ENCODE results near the gene ABCG1. TPM values are rescaled to one million over a fixed set of nuclear protein-coding genes. Genes with fewer than 3 reads are reported as not detected.

ABCG1 gene
- total and polyA plus RNA-seq, 4 donors, result 1.6 to 9.7 (median 5.3) TPM

DNA sequence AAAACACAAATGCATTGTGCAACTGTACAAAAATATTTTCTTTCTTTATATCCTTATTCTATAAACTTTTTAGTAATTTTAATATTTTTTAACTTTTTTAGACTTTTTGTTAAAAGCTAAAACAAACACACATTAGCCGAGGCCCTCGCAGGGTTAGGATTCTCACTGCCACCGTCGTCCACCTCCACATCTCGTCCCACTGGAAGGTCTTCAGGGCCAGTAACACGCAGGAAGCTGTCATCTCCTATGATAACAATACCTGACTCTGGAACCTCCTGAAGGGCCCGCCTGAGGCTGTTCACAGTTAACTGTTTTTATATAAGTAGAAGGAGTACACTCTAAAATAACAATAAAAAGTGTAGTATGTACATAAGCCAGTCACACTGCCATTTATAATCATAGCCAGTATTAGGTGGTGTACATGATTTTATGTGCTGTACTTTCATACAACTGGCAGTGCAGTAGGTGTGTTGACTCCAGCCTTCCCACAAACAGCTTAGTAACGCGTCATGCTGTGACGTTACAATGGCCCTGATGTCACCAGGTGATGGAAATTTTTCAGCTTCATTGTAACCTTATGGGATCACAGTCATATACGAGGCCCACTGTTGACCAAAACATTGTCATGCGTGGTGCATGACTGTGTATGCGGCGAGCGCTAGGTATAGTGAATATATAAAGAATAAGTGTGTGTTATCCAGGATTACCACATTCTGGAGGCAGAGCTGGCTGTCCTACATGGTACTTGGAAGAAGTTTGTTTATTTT is 123.0 kb downstream of the ABCG1 start (continued):
- TF ChIP-seq, protein P1, sequence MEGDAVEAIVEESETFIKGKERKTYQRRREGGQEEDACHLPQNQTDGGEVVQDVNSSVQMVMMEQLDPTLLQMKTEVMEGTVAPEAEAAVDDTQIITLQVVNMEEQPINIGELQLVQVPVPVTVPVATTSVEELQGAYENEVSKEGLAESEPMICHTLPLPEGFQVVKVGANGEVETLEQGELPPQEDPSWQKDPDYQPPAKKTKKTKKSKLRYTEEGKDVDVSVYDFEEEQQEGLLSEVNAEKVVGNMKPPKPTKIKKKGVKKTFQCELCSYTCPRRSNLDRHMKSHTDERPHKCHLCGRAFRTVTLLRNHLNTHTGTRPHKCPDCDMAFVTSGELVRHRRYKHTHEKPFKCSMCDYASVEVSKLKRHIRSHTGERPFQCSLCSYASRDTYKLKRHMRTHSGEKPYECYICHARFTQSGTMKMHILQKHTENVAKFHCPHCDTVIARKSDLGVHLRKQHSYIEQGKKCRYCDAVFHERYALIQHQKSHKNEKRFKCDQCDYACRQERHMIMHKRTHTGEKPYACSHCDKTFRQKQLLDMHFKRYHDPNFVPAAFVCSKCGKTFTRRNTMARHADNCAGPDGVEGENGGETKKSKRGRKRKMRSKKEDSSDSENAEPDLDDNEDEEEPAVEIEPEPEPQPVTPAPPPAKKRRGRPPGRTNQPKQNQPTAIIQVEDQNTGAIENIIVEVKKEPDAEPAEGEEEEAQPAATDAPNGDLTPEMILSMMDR (IDR thresholded peaks at IDR 0.05; ENCODE audit: low read depth, low read length, missing input control), result no peak
- TF ChIP-seq FOXA2 (IDR thresholded peaks at IDR 0.05), result no peak

DNA sequence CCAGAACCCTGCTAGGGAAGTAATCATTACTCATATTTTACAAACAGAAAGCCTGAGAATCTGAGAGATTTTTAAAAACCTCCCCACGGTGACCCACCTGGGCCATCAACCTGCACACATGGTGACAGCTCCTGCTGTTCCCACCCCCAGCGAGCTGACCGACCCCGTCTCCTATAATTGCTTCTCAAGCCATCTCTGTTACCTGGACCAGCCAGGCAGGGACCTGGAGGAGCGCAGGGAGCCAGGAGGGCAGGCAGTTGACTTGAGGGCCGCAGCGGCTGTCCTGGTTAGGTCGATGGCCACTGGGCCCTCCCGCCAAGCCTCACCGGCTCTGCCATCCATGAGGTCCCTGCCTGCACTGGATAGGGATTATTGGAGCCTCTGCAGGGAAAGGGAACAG is 124.2 kb downstream of the ABCG1 start:
- Histone ChIP-seq H3K9ac (ENCODE audit: low read depth in 1 of 2, low read length in 2 of 2) (no peak overlapping the region), H3K36me3 (ENCODE audit: control insufficient read depth in 4 of 4, insufficient read depth in 3 of 4, low read depth in 1 of 4, low read length in 3 of 4) (no peaks in the 10 kb centered on the region), H3K4me3 (ENCODE audit: low read depth in 1 of 3, low read length in 3 of 3) (no peak overlapping the region), H3K27me3 (ENCODE audit: control insufficient read depth in 4 of 4, insufficient read depth in 4 of 4, low read length in 3 of 4) (peaks cover 0 to 4% (median 0%) of the 10 kb centered on the region in 4 donors), H3K27ac (ENCODE audit: low read depth in 1 of 2, low read length in 2 of 2) (no peak overlapping the region), H3K9me3 (ENCODE audit: control insufficient read depth in 4 of 4, low read length in 3 of 4) (no peaks in the 10 kb centered on the region), H3K4me1 (ENCODE audit: control insufficient read depth in 4 of 4, insufficient read depth in 4 of 4, low read length in 3 of 4) (peaks cover 0 to 2% (median 0%) of the 10 kb centered on the region in 4 donors)
- TF ChIP-seq HNF4G (IDR thresholded peaks at IDR 0.05) (no peak), SP1 (IDR thresholded peaks at IDR 0.05) (no peak), FOXA1 (IDR thresholded peaks at IDR 0.05) (no peak), RXRA (IDR thresholded peaks at IDR 0.05) (no peak), TAF1 (conservative IDR thresholded peaks at IDR 0.05) (no peak), HNF4A (conservative IDR thresholded peaks at IDR 0.05) (no peak), YY1 (IDR thresholded peaks at IDR 0.05) (no peak)
- TF ChIP-seq, protein P2, sequence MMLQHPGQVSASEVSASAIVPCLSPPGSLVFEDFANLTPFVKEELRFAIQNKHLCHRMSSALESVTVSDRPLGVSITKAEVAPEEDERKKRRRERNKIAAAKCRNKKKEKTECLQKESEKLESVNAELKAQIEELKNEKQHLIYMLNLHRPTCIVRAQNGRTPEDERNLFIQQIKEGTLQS (IDR thresholded peaks at IDR 0.05), result no peak
- TF ChIP-seq, protein P1 (IDR thresholded peaks at IDR 0.05; ENCODE audit: low read depth, low read length, missing input control), result no peak
- DNase-seq (ENCODE audit: low spot score), result no peak
- 85% methylated on average over 10 of the region's 10 CpGs for WGBS

DNA sequence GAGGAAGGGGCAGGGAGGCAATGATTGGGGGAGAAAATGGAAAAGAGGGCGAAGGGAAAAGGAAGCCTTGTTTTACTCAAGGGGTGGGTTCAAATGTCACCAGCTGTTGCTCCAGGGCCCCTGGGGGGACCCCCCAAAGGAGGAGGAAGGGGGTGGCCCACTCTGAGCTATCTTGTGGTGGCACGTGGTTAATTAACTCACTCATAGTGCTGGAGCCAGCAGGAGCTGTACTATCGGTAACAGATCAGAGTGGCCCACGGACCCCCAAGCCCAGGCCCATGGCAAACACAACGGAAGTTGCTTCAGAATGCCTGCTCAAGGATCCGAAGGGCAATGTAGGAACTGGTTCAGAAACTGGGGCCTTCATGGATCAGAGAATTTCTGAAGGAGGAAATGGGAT is 124.6 kb downstream of the ABCG1 start:
- H3K36me3 ChIP-seq (ENCODE audit: control insufficient read depth in 4 of 4, insufficient read depth in 3 of 4, low read depth in 1 of 4, low read length in 3 of 4), result no peaks in the 10 kb centered on the region
- no peak overlapping the region for H3K4me3 ChIP-seq (ENCODE audit: low read depth in 1 of 3, low read length in 3 of 3)
- no peak overlapping the region for H3K9ac ChIP-seq (ENCODE audit: low read depth in 1 of 2, low read length in 2 of 2)
- H3K9me3 ChIP-seq (ENCODE audit: control insufficient read depth in 4 of 4, low read length in 3 of 4), result no peaks in the 10 kb centered on the region
- H3K27ac ChIP-seq (ENCODE audit: low read depth in 1 of 2, low read length in 2 of 2), result no peak overlapping the region
- H3K4me1 ChIP-seq (ENCODE audit: control insufficient read depth in 4 of 4, insufficient read depth in 4 of 4, low read length in 3 of 4), result no peaks in the 10 kb centered on the region
- WGBS, result 87% methylated on average over 6 of the region's 6 CpGs
- peaks cover 0 to 4% (median 0%) of the 10 kb centered on the region in 4 donors for H3K27me3 ChIP-seq (ENCODE audit: control insufficient read depth in 4 of 4, insufficient read depth in 4 of 4, low read length in 3 of 4)
- no peak for DNase-seq (ENCODE audit: low spot score)
- TF ChIP-seq, protein P3, sequence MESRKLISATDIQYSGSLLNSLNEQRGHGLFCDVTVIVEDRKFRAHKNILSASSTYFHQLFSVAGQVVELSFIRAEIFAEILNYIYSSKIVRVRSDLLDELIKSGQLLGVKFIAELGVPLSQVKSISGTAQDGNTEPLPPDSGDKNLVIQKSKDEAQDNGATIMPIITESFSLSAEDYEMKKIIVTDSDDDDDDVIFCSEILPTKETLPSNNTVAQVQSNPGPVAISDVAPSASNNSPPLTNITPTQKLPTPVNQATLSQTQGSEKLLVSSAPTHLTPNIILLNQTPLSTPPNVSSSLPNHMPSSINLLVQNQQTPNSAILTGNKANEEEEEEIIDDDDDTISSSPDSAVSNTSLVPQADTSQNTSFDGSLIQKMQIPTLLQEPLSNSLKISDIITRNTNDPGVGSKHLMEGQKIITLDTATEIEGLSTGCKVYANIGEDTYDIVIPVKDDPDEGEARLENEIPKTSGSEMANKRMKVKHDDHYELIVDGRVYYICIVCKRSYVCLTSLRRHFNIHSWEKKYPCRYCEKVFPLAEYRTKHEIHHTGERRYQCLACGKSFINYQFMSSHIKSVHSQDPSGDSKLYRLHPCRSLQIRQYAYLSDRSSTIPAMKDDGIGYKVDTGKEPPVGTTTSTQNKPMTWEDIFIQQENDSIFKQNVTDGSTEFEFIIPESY (IDR thresholded peaks at IDR 0.05), result no peak
- TF ChIP-seq, protein P4, sequence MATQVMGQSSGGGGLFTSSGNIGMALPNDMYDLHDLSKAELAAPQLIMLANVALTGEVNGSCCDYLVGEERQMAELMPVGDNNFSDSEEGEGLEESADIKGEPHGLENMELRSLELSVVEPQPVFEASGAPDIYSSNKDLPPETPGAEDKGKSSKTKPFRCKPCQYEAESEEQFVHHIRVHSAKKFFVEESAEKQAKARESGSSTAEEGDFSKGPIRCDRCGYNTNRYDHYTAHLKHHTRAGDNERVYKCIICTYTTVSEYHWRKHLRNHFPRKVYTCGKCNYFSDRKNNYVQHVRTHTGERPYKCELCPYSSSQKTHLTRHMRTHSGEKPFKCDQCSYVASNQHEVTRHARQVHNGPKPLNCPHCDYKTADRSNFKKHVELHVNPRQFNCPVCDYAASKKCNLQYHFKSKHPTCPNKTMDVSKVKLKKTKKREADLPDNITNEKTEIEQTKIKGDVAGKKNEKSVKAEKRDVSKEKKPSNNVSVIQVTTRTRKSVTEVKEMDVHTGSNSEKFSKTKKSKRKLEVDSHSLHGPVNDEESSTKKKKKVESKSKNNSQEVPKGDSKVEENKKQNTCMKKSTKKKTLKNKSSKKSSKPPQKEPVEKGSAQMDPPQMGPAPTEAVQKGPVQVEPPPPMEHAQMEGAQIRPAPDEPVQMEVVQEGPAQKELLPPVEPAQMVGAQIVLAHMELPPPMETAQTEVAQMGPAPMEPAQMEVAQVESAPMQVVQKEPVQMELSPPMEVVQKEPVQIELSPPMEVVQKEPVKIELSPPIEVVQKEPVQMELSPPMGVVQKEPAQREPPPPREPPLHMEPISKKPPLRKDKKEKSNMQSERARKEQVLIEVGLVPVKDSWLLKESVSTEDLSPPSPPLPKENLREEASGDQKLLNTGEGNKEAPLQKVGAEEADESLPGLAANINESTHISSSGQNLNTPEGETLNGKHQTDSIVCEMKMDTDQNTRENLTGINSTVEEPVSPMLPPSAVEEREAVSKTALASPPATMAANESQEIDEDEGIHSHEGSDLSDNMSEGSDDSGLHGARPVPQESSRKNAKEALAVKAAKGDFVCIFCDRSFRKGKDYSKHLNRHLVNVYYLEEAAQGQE (IDR thresholded peaks at IDR 0.05), result no peak
- TF ChIP-seq GABPA (IDR thresholded peaks at IDR 0.05 in 1 of 2, conservative IDR thresholded peaks at IDR 0.05 in 1 of 2) (no peak), JUND (IDR thresholded peaks at IDR 0.05) (no peak), HNF4A (conservative IDR thresholded peaks at IDR 0.05) (no peak), FOXA2 (IDR thresholded peaks at IDR 0.05) (no peak), TAF1 (conservative IDR thresholded peaks at IDR 0.05) (no peak), RAD21 (IDR thresholded peaks at IDR 0.05) (no peak), FOXA1 (IDR thresholded peaks at IDR 0.05) (no peak), NR2F2 (IDR thresholded peaks at IDR 0.05) (no peak)
- TF ChIP-seq, protein P2 (IDR thresholded peaks at IDR 0.05), result no peak
- TF ChIP-seq, protein P1 (IDR thresholded peaks at IDR 0.05; ENCODE audit: low read depth, low read length, missing input control), result no peak

Data from liver (tissue), 9 donors.